Stimulated activated CD8-positive, alpha-beta memory T cell treated with anti-CD3 and anti-CD28 coated beads, Interleukin-7, amount 100 ng/mL, for 48 hours (primary cell): ENCODE data around the gene KAZN.

Source experiments
- DNase-seq, 2 donors: peaks; one replicate each; pipeline ENCODE4 v3.0.0-alpha.2; 2020; ENCODE audit warnings: low read depth in 1 of 2; ENCODE audit errors: extremely low read depth in 1 of 2

Gene KAZN

GRCh38 chr1:15158506-15159165, 560.2 kb downstream of the KAZN start:
- no peak for DNase-seq

DNA sequence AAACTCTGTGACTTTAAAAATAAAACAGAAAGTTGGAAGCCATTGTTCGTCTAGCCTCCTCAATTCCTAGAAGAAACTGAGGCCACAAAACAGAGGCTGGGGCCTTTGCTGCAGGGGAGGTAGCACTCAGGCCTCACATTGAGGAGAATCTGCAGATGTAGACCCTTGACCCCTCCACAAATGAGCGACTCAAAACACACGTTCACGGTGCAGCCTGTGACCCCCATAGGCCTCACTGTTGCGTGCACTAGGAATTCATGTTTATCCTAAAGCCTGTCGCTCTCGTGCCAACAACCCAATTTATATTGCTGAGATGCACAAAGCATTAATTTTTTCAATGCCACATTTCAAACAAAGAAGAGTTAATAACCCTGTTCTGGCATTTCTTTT, 560.7 kb downstream of the KAZN start:
- DNase-seq, result no peak

DNA sequence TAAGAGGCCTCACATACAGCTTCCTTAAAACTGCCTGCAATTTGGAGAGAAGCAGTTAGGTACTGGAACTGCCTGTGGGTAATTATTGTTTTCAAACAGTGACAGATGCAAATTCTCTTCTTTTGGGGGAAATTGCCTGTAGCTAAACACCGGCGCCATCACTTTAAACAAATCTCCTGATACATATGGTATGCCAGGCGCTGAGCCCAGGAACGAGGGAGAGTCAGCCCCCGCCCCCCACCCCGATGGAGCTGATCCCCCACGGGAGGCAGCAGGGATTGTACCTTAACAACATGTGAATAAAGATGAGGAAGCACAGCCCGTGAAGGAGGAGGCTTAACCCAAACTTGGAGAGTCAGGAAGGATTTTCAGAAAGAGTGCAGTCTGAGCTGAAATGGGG, 562.1 kb downstream of the KAZN start:
- no peak for DNase-seq

DNA sequence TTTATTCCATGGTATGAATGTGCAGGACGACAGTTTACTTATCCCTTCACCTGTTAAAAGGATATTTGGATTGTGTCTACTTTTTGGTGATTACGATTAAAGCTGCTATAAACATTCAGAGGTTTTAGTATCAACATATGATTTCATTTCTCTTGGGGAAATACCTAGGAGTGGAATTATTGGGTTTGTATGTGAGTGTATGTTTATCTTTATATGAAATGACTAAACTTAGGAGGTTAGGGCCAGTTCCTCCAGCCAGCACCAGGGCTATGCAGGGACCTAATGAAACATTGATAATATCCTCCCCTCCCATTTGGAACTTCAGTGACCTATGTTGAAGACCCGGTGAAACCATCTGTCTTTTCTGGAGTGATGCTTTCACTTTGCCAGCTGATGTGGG, 568.9 kb downstream of the KAZN start:
- DNase-seq, result no peak
